DMS53 treated with DMSO at 0.1 percent for 48 hours (cell line): ENCODE results near the gene SMARCD3.

Experiments used
- DNase-seq: peaks from one replicate; lab custom pipeline; 2025; ENCODE audit not compliant: unreplicated experiment; lab: John Stamatoyannopoulos, UW

SMARCD3 gene

DNA sequence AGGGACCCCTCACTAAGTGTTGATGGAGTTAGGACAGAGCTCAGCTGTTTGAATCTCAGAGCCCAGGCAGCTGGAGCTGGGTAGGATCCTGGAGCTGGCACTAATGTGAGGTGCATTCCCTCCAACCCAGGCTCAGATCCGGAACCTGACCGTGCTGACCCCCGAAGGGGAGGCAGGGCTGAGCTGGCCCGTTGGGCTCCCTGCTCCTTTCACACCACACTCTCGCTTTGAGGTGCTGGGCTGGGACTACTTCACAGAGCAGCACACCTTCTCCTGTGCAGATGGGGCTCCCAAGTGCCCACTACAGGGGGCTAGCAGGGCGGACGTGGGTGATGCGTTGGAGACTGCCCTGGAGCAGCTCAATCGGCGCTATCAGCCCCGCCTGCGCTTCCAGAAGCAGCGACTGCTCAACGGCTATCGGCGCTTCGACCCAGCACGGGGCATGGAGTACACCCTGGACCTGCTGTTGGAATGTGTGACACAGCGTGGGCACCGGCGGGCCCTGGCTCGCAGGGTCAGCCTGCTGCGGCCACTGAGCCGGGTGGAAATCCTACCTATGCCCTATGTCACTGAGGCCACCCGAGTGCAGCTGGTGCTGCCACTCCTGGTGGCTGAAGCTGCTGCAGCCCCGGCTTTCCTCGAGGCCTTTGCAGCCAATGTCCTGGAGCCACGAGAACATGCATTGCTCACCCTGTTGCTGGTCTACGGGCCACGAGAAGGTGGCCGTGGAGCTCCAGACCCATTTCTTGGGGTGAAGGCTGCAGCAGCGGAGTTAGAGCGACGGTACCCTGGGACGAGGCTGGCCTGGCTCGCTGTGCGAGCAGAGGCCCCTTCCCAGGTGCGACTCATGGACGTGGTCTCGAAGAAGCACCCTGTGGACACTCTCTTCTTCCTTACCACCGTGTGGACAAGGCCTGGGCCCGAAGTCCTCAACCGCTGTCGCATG is 11.0 kb downstream of the SMARCD3 start:
- no peak for DNase-seq

DNA sequence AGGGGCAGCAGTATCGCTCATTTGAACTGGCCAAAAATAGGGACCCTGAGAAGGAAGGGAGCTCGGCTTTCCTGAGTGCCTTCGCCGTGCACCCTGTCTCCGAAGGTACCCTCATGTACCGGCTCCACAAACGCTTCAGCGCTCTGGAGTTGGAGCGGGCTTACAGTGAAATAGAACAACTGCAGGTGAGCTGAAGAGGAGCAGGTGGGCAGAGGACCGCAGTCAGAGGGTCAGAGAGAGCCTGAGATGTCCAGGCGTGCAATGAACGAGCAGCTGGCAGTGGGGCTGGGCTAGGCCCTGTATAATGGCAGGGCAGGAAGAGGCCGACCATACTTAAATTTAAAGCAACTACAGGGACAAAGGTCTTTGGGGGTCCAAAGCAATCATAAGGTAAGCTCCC is 12.1 kb downstream of the SMARCD3 start:
- DNase-seq: no peak

GRCh38 chr7:151235091-151235787 is 13.3 kb downstream of the SMARCD3 start:
- DNase-seq: no peak

- DNase-seq: no peak
Measured at GRCh38 chr7:151233804-151234203, 14.7 kb downstream of the SMARCD3 start.

- DNase-seq: no peak
Measured at GRCh38 chr7:151232917-151233701, 15.4 kb downstream of the SMARCD3 start.

- peak; percentile 84 for DNase-seq
Measured at GRCh38 chr7:151232091-151232916, 16.2 kb downstream of the SMARCD3 start, which contains the start of gene CHPF2. TSS of gene CHPF2 (plus strand) at chr7:151232483. CDS start at chr7:151234012, 1,529 bp downstream.

DNA sequence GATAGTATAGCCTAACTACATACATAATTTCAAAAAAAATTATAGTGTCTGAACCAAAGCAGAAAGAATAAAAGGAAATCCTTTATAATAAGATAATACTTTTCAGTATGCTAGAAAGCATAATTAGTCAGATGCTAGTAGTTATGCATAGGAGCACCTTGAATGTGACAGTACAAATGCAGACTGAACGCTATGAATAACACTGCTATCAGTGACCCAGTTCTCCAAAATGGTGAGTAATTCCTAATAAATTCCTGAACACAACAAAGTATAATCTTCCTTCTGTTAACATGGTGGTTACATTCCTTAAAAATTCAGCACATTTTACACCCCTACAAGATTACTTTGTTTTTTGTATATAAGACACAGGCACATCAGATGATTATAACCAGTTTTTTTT is 17.4 kb downstream of the SMARCD3 start:
- no peak for DNase-seq

DNA sequence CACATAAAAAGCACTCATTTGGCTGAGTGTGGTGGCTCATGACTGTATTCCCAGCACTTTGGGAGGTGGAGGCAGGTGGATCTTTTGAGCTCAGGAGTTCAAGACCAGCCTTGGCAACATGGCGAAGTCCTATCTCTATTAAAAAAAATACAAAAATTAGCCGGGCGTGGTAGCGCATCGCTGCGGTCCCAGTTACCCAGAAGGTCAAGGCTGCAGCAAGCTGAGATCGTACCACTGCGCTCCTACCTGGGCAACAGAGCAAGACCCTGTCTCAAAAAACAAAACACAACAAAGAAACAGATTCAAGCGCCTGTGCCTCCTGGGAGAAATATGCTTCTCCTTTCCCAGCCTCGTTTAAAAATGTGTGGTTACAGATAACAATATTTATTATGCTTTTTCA is 19.2 kb downstream of the SMARCD3 start:
- DNase-seq: no peak

DNA sequence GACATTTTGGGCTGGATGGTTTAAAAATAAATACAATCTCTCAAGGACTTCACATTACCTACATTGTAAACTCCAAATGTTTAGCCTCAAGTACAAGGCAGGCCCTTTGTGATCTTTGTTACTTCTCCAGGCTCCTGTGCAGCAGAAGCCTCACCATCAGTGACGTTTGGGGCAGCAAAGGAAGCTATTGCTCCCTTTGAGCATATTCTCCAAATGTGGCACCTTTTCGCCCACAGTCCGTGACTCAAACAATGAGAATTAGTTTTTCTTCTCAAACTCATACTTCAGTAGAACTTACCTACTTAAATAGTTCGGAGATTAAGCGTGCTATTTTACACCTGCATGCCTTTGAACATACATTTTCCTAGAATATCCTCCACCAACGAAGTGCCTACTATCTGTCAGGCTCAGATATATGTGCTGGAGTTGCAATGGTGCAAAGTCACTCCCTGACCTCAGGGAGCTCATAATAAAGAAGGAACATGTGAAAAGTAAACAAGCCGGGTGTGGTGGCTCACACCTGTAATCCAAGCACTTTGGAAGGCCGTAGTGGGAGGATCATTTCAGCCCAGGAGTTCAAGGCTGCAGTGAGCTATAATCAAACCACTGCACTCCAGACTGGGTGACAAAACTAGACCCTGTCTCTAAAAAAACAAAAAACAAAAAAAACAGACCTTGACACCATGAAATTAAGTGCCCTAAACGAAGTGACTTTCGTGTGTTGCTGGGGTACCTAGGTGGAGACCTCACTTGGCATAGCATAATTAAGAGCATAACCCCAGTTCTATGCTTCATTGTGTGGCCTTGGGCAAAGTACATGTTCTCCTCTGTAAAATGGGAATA is 20.2 kb downstream of the SMARCD3 start:
- DNase-seq: no peak

DNA sequence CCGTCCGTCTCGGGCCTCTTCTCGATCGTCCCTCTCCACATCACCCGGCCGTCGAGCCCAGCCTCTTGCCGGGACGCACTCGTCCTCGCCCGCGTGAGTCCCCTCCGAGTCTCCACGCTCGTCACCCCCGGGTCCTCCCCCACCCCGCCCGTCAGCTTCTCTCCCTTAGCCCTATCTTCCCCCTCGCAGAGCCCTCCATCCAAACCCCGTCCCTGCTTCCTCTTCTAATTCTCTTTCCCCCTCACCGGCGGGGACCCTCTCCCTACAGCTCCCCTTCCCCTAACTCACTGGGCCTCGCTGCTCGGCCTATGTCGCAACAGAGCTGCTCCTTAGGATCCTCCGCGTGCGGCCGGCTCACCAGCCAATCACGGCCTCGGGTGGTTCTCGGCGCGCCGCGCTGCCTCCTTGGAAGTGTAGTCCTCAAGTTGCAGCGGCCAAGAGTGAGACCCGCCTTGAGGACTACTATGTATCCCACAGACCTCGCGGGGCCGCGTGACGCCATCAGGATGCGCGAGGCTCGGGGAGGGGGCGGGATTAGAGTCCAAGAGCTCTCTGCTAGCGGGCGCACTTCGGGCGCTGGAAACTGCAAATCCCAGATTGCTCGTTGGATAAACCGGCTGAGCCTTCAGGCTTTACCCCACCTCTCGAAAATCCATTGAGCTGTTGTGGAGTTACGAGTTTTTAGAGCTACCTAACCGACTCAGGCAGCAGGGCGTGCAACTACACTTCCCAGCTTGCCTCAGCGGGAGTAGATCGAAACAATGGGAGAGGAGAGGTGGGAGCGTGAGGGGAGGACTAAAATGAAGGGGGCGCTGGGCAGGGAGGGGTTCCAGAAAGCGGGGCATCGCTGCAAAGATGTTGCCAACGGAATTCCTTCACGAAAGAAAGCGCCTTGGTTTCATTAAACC is 21.4 kb downstream of the SMARCD3 start, which contains the start of gene ABCF2:
TSS of gene ABCF2 (minus strand) at position 331 of the 908 bp plus-strand sequence. CDS start 747 bp downstream, outside the sequence.
- peak; percentile 97 for DNase-seq

DNA sequence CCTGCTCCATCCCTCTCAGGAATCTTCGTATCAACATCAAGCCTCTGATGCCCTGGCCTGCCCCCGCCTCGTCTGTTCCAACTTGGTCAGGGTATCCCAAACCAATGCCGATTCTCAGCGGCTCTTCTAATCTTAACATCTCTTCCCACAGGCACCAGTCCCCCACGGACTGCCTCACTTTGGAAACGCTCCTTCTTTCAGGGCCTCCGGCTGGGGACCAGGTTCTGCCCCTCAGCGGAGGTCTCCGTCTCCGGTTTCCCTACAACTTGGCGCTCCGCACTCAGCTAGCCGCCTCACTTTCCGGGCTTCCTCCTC is 22.0 kb downstream of the SMARCD3 start:
- no peak for DNase-seq

- no peak for DNase-seq
Measured at GRCh38 chr7:151225948-151226510, 22.5 kb downstream of the SMARCD3 start.

DNA sequence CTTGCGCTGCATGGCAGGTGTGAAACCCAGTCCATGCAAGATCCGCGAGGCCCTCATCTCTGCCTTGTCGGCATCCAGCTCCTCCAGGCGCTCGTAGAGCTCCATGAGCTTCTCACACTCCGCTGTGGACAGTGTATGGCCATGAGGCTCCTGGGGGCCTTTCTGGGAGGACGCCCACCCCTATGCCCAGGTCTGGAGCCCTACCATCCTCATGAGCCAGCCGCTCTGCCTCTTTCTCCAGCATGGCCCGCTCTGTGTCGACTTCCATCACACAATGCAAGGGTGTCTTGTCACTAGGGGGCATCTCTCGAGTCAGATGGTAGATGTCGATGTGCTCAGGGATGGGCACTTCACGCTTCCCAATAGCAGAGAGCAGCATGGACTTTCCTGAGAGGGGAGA is 24.8 kb downstream of the SMARCD3 start:
- DNase-seq: no peak

DNA sequence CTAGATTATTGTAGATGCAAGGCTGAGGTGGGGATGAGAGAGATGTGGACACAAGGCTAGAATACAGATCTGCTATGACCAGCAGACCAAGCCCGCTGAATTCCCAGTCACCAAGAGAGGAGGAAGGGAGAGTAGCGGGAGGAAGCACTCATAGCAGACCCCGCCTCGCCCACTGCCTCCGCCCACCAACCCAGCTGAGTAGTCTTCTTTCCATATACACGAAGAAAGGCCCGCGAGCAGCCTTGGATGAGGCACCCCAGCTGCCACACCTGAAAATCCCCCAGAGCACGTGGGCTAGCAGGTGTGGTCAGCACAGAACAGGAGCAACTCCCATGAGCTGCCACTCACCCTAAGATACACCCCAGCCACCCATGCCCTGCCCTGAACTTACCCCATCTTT is 30.3 kb downstream of the SMARCD3 start:
- DNase-seq: no peak

GRCh38 chr7:151215396-151215795 is 33.1 kb downstream of the SMARCD3 start:
- DNase-seq: no peak

DNA sequence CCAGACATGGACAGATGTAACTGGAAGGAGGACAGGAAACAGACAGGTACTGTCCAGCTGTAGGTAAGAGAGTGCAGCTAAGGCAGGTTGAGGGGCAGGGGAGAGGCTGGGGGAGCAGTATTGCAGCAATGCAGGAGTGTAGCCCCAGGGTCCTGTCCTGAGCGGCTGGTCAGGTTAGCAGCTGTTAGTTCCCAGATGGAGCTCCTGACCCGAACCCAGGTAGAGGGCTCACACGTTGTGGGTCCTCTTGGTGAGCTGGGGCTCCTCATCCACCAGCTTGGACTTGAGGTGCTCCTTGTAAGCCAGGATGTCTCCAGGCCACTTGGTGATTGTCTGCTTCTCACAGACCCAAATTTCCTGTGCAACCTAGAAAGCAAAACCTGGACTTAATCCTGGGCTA is 34.7 kb downstream of the SMARCD3 start:
- no peak for DNase-seq

- DNase-seq: no peak
Measured at GRCh38 chr7:151212626-151213025, 35.9 kb downstream of the SMARCD3 start.

DNA sequence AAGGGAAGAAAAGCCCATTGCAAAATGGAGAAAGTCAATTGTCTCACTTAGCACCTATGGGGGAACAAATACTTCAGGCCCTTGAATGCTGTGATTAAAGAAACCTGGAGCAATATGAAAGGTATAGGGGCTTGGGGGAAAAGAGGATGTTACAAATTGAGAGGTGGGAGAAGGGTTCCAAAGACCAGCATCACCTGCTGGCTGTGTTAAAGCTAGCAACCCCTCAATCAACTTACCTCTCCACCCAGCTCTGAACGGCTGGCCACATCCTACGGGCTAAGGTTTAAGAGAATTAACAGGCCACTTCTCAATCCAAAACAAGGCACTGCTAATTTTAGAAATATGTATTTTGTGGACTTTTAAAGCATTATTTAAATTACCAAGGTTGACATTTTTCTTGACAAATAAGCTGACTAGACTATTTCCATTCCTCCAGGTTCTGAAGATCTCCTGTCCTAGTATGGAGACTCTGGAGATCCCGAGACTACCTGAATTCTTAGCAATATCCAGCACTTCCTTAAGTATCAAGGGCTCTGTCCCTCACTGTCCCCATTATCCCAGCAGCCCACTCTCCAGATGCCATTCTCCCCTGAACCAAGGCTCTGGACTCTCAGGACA is 37.2 kb downstream of the SMARCD3 start:
- DNase-seq: no peak
